Esophagus squamous epithelium (tissue), 4 donors: ENCODE measurements around the gene GAN.

Experiments
- CTCF ChIP-seq, 6 experiments: fragments of 450-650 bp in 4 of 6; fragments of 200-600 bp in 2 of 6; sonication (generic) in 2 of 6; IDR thresholded peaks; one replicate each; pipeline ENCODE4 v1.5.1; 2016 to 2019; ENCODE audit warnings: antibody characterized with exemption in 6 of 6, mild to moderate bottlenecking in 4 of 6, moderate library complexity in 4 of 6
- POLR2A ChIP-seq, 4 donors: fragments of 450-650 bp; IDR thresholded peaks; one replicate each; pipeline ENCODE4 v1.6.1; 2017; ENCODE audit warnings: antibody characterized with exemption in 4 of 4, mild to moderate bottlenecking in 4 of 4, moderate library complexity in 3 of 4

GRCh38 chr16:81388357-81388756 is 73.6 kb downstream of the GAN start:
- no peak for TF ChIP-seq CTCF (IDR thresholded peaks at IDR 0.05)
- TF ChIP-seq POLR2A (IDR thresholded peaks at IDR 0.05), result no peak
